Endothelial cell of umbilical vein (primary cell): ENCODE data around the gene CDIPT. TPM values are rescaled to one million over a fixed set of nuclear protein-coding genes. Genes with fewer than 3 reads are reported as not detected.

Source experiments
- BruUV-seq: library from RNA; stranded (reverse); fragments of 400-500 nt; replicated peaks from 2 replicates; lab custom pipeline; 2021; lab: Mats Ljungman, UMichigan
- CTCF ChIA-PET: fragments of 300-600, 350-600 bp; sonication (Branson Sonifier 250); formaldehyde crosslinking; loops from one replicate; lab custom pipeline; 2021; ENCODE audit warnings: antibody characterized with exemption, inconsistent platforms; lab: Charles Lee
- POLR2A ChIA-PET: fragments of 300-600, 350-600 bp; sonication (Branson Sonifier 250); formaldehyde crosslinking; loops from one replicate; lab custom pipeline; 2021; ENCODE audit warnings: antibody characterized with exemption, inconsistent platforms; lab: Charles Lee
- DNase-seq: peaks from one replicate; pipeline ENCODE4 v3.0.0-alpha.2; 2011; ENCODE audit warnings: low read depth, low spot score
- FAIRE-seq: peaks from 2 replicates; lab custom pipeline; 2011; peaks lifted over from hg19 to GRCh38; lab: Jason Lieb, UNC
- H2AFZ ChIP-seq: 2 replicates; pipeline ENCODE4 v1.6.0; 2012; ENCODE audit warnings: low read depth, low read length, control low read depth, inconsistent platforms
- H3K27ac ChIP-seq: 2 replicates; pipeline ENCODE4 v1.5.1; 2011; ENCODE audit warnings: low read depth, mild to moderate bottlenecking, control low read depth, low read length, moderate library complexity; ENCODE audit not compliant: insufficient read depth
- H3K27me3 ChIP-seq, 2 experiments: 2 replicates each; pipeline versions ENCODE4 v1.6.0 to v1.6.1; 2011; ENCODE audit warnings: low read length in 2 of 2, mixed read lengths in 1 of 2; ENCODE audit not compliant: control insufficient read depth in 2 of 2, insufficient read depth in 2 of 2
- H3K36me3 ChIP-seq, 2 experiments: 2 replicates in 1 of 2; 3 replicates in 1 of 2; pipeline ENCODE4 v1.5.1; 2011; ENCODE audit warnings: low read length in 2 of 2, mild to moderate bottlenecking in 1 of 2, moderate library complexity in 1 of 2; ENCODE audit not compliant: control insufficient read depth in 2 of 2, insufficient read depth in 2 of 2; ENCODE audit errors: extremely low read depth in 1 of 2
- H3K4me1 ChIP-seq: 3 replicates; pipeline ENCODE4 v1.5.1; 2011; ENCODE audit warnings: mild to moderate bottlenecking, low read length; ENCODE audit not compliant: control insufficient read depth, insufficient read depth; ENCODE audit errors: extremely low read depth
- H3K4me2 ChIP-seq: 2 replicates; pipeline ENCODE4 v1.6.1; 2011; ENCODE audit warnings: low read length, control low read depth, mixed read lengths; ENCODE audit not compliant: insufficient read depth
- H3K4me3 ChIP-seq, 3 experiments: fragments of 200-600 bp in 1 of 3; sonication (generic), shearing (Covaris generic) in 1 of 3; replicated peaks in 1 of 3; 2 replicates each; pipeline ENCODE4 v1.5.1; 2011 to 2016; ENCODE audit warnings: control low read depth in 3 of 3, low read length in 3 of 3, mild to moderate bottlenecking in 2 of 3, inconsistent platforms in 1 of 3, low read depth in 1 of 3, moderate library complexity in 1 of 3; ENCODE audit not compliant: insufficient read depth in 1 of 3
- H3K79me2 ChIP-seq: 2 replicates; pipeline ENCODE4 v1.6.0; 2012; ENCODE audit warnings: low read length, inconsistent platforms; ENCODE audit not compliant: control insufficient read depth, insufficient read depth
- H3K9ac ChIP-seq: replicated peaks from 2 replicates; pipeline ENCODE3; 2011; ENCODE audit warnings: low read length, control low read depth; ENCODE audit not compliant: insufficient read depth; ENCODE audit errors: extremely low read depth
- H3K9me1 ChIP-seq: replicated peaks from 3 replicates; pipeline ENCODE4 v1.6.0; 2011; ENCODE audit warnings: mild to moderate bottlenecking, low read length; ENCODE audit not compliant: control insufficient read depth, insufficient read depth; ENCODE audit errors: extremely low read depth
- H3K9me3 ChIP-seq: replicated peaks from 2 replicates; pipeline ENCODE4 v1.5.1; 2012; ENCODE audit warnings: low read length, inconsistent platforms; ENCODE audit not compliant: control insufficient read depth, insufficient read depth
- H4K20me1 ChIP-seq: replicated peaks from 2 replicates; pipeline ENCODE3; 2011; ENCODE audit warnings: mild to moderate bottlenecking, low read length; ENCODE audit not compliant: control insufficient read depth, insufficient read depth; ENCODE audit errors: extremely low read depth
- EZH2 ChIP-seq: IDR thresholded peaks from 2 replicates; pipeline ENCODE4 v1.6.1; 2012; ENCODE audit warnings: borderline replicate concordance, low read depth, mild to moderate bottlenecking, moderate library complexity, low read length, inconsistent platforms; ENCODE audit not compliant: severe bottlenecking
- FOS ChIP-seq: IDR thresholded peaks from 2 replicates; pipeline ENCODE4 v1.6.1; 2011; ENCODE audit warnings: mild to moderate bottlenecking, low read length, moderate library complexity, borderline replicate concordance; ENCODE audit not compliant: insufficient read depth
- GATA2 ChIP-seq: IDR thresholded peaks from 2 replicates; pipeline ENCODE4 v1.7.0; 2011; ENCODE audit warnings: low read depth, mild to moderate bottlenecking, moderate library complexity, mixed read lengths, low read length; ENCODE audit not compliant: insufficient read length, insufficient read depth
- JUN ChIP-seq: IDR thresholded peaks from 2 replicates; pipeline ENCODE4 v1.6.1; 2011; ENCODE audit warnings: borderline replicate concordance, low read depth; ENCODE audit not compliant: insufficient read length, insufficient read depth
- MYC ChIP-seq: IDR thresholded peaks from one replicate; pipeline ENCODE4 v1.6.1; 2011; ENCODE audit warnings: mild to moderate bottlenecking, low read depth, low read length
- POLR2A ChIP-seq: IDR thresholded peaks from 2 replicates; pipeline ENCODE4 v1.6.1; 2012; ENCODE audit warnings: low read depth, mild to moderate bottlenecking, control low read depth, low read length
- POLR2AphosphoS5 ChIP-seq: IDR thresholded peaks from 2 replicates; pipeline ENCODE4 v1.6.1; 2012; ENCODE audit warnings: low read depth, mild to moderate bottlenecking, control low read depth, low read length, moderate library complexity; ENCODE audit not compliant: insufficient read depth
- dilution Hi-C: fragments of 300-500 bp; cut with MboI; formaldehyde crosslinking; loops from one replicate; pipeline ENCODE4 v1.15.0; 2019; ENCODE audit warnings: low sequenced_read_pairs; ENCODE audit not compliant: extremely low pct_ligation_motif_present
- intact Hi-C: fragments of 100-400 bp; cut with micrococcal nuclease; formaldehyde crosslinking; loops from one replicate; pipeline ENCODE4 v1.10.0; 2022
- polyA plus RNA-seq, 4 experiments: library from polyadenylated mRNA; depleted of rRNA in 3 of 4; stranded (reverse) in 3 of 4; unstranded in 1 of 4; fragments of >200 nt; gene quantifications; 2 replicates each; pipeline versions ENCODE4 v1.2.1 to v1.2.3, GENCODE V29; 2011 to 2012; ENCODE audit warnings: missing spikeins in 1 of 4
- total RNA-seq: library from RNA; stranded (reverse); gene quantifications from 2 replicates; pipeline ENCODE4 v1.2.3, GENCODE V29; 2021
- TF ChIP-seq, protein P1 (sequence below), 2 donors: IDR thresholded peaks; 1 replicate in 1 of 2; 2 replicates in 1 of 2; pipeline ENCODE4 v1.5.1; 2011; ENCODE audit warnings: low read length in 2 of 2, mild to moderate bottlenecking in 2 of 2, moderate library complexity in 2 of 2, control low read depth in 1 of 2, inconsistent platforms in 1 of 2, low read depth in 1 of 2; ENCODE audit not compliant: insufficient read depth in 1 of 2; ENCODE audit errors: extremely low read depth in 1 of 2
- TF ChIP-seq, protein P2 (sequence below): IDR thresholded peaks from 2 replicates; pipeline ENCODE4 v1.6.1; 2011; ENCODE audit not compliant: insufficient read depth, insufficient read length

CDIPT gene
- total and polyA plus RNA-seq, 2 donors (not counting 3 experiments of a cell fraction or from before 2014, with no cell fraction given): 68.7 to 161 TPM

DNA sequence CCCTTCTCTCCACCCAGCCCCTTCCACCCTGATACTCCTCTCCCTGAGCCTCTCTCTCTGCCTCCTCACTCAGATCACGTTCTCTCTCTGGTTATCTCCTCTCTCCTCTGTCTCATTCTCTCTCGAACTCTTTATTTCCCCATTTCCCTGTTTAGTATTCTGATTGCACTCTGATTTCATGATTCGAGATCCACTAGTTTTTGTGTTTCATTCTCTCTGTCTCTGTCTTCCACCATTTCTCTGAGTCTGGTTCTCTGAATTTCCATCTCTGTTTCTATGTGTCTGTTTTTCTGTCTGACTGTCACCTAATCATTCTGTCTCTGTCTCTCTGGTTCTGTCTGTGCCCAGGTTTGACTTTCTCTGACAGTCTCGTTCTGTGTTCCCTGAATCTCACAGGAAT, 34.3 kb upstream of the CDIPT start:
- TF ChIP-seq, protein P1, sequence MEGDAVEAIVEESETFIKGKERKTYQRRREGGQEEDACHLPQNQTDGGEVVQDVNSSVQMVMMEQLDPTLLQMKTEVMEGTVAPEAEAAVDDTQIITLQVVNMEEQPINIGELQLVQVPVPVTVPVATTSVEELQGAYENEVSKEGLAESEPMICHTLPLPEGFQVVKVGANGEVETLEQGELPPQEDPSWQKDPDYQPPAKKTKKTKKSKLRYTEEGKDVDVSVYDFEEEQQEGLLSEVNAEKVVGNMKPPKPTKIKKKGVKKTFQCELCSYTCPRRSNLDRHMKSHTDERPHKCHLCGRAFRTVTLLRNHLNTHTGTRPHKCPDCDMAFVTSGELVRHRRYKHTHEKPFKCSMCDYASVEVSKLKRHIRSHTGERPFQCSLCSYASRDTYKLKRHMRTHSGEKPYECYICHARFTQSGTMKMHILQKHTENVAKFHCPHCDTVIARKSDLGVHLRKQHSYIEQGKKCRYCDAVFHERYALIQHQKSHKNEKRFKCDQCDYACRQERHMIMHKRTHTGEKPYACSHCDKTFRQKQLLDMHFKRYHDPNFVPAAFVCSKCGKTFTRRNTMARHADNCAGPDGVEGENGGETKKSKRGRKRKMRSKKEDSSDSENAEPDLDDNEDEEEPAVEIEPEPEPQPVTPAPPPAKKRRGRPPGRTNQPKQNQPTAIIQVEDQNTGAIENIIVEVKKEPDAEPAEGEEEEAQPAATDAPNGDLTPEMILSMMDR (IDR thresholded peaks at IDR 0.05; ENCODE audit: extremely low read depth in 1 of 2, insufficient read depth in 1 of 2, low read depth in 1 of 2, low read length in 2 of 2): no peak
- no peak for TF ChIP-seq MYC
- TF ChIP-seq, protein P2, sequence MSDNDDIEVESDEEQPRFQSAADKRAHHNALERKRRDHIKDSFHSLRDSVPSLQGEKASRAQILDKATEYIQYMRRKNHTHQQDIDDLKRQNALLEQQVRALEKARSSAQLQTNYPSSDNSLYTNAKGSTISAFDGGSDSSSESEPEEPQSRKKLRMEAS: no peak
- no peak for TF ChIP-seq POLR2AphosphoS5
- TF ChIP-seq JUN: no peak
- TF ChIP-seq POLR2A: no peak
- no peak for TF ChIP-seq GATA2
- TF ChIP-seq FOS: no peak
- no peak for TF ChIP-seq EZH2
- Histone ChIP-seq H2AFZ (no peak overlapping the region), H3K9me3 (no peaks in the 10 kb centered on the region), H3K9ac (no peak overlapping the region), H3K27me3 (peaks cover 5 to 8% of the 10 kb centered on the region in 2 experiments), H3K4me1 (peaks cover 5% of the 10 kb centered on the region), H3K4me3 (no peak overlapping the region), H4K20me1 (no peaks in the 10 kb centered on the region), H3K36me3 (no peaks in the 10 kb centered on the region), H3K9me1 (no peaks in the 10 kb centered on the region), H3K4me2 (no peak overlapping the region), H3K79me2 (no peaks in the 10 kb centered on the region), H3K27ac (no peak overlapping the region)
- FAIRE-seq (no peak), DNase-seq (no peak)
- POLR2A ChIA-PET: no interaction called here
- dilution Hi-C loops: no loop called here
- CTCF ChIA-PET: no interaction called here
- intact Hi-C loops: no loop called here
- no TSS peak for BruUV-seq
